ENCODE results near the gene MEF2C. TPM values are rescaled to one million over a fixed set of nuclear protein-coding genes. Genes with fewer than 3 reads are reported as not detected.

The MEF2C gene
- total RNA-seq, 1 experiment from 2014 or later: 1.7 TPM

- TF ChIP-seq OVOL2 (CRISPR knock-in tag; IDR thresholded peaks at IDR 0.05; ENCODE audit: borderline replicate concordance): no peak
- TF ChIP-seq ATF6 (CRISPR knock-in tag; IDR thresholded peaks at IDR 0.05): no peak
- TF ChIP-seq FOXK1 (CRISPR knock-in tag; IDR thresholded peaks at IDR 0.05): no peak
- TF ChIP-seq SP1 (CRISPR knock-in tag; conservative IDR thresholded peaks at IDR 0.05): no peak
Measured at GRCh38 chr5:88708682-88709398, 174.1 kb downstream of the MEF2C start (continued).

- no peaks in the 10 kb centered on the region for H3K9me3 Mint-ChIP-seq
Measured at GRCh38 chr5:88708021-88708420, 175.0 kb downstream of the MEF2C start.

GRCh38 chr5:88707216-88707965 is 175.6 kb downstream of the MEF2C start:
- DNase-seq (ENCODE audit: low spot score) (no peak), ATAC-seq (no peak)
- TF ChIP-seq TP53 (CRISPR knock-in tag; IDR thresholded peaks at IDR 0.05) (no peak), ZNF121 (CRISPR knock-in tag; IDR thresholded peaks at IDR 0.05) (no peak), ELF4 (CRISPR knock-in tag; IDR thresholded peaks at IDR 0.05; ENCODE audit: low read depth) (no peak), AFF4 (CRISPR knock-in tag; IDR thresholded peaks at IDR 0.05; ENCODE audit: borderline replicate concordance) (no peak), GRHL2 (CRISPR knock-in tag; IDR thresholded peaks at IDR 0.05; ENCODE audit: insufficient replicate concordance, severe bottlenecking) (no peak), ZNF425 (CRISPR knock-in tag; conservative IDR thresholded peaks at IDR 0.05) (no peak), FOXP4 (CRISPR knock-in tag; IDR thresholded peaks at IDR 0.05) (no peak)
- Mint-ChIP-seq H3K27me3 (ENCODE audit: low read depth) (no peaks in the 10 kb centered on the region; the same call in 1 of the 2 replicates), H3K4me3 (no peak overlapping the region), H3K36me3 (no peaks in the 10 kb centered on the region), H3K4me1 (peaks cover 32% of the 10 kb centered on the region), H3K27ac (no peak overlapping the region), H3K9me3 (no peaks in the 10 kb centered on the region)
- POLR2A ChIA-PET: interaction anchor here (0.6 kb wide), 1 partner anchor 388 kb away, joined by 7 read pairs; no protein-coding TSS in a partner anchor
- CTCF ChIA-PET: interaction anchor here (1.6 to 2.6 kb wide), 5 partner anchors 16 to 926 kb away, joined by 5 to 6 read pairs (median 5); no protein-coding TSS in a partner anchor

More at GRCh38 chr5:88708021-88708420, 175.0 kb downstream of the MEF2C start:
- DNase-seq (ENCODE audit: low spot score) (no peak), ATAC-seq (no peak)
- ChIA-PET CTCF (interaction anchor here (1.6 to 1.9 kb wide), 4 partner anchors 16 to 927 kb away, joined by 5 to 6 read pairs (median 6); no protein-coding TSS in a partner anchor), POLR2A (no interaction called here)
- H3K4me3 Mint-ChIP-seq: no peak overlapping the region
- H3K36me3 Mint-ChIP-seq: no peaks in the 10 kb centered on the region
- H3K27ac Mint-ChIP-seq: no peak overlapping the region
- no peak for TF ChIP-seq NR1H2 (CRISPR knock-in tag; IDR thresholded peaks at IDR 0.05)
- no peak for TF ChIP-seq ETV6 (CRISPR knock-in tag; IDR thresholded peaks at IDR 0.05)
- no peak for TF ChIP-seq ZNF671 (CRISPR knock-in tag; IDR thresholded peaks at IDR 0.05)
- no peak for TF ChIP-seq ZNF121 (CRISPR knock-in tag; IDR thresholded peaks at IDR 0.05)
- no peak for TF ChIP-seq GRHL2 (CRISPR knock-in tag; IDR thresholded peaks at IDR 0.05; ENCODE audit: insufficient replicate concordance, severe bottlenecking)
- no peak for TF ChIP-seq GTF2I (CRISPR knock-in tag; conservative IDR thresholded peaks at IDR 0.05)
- peaks cover 25% of the 10 kb centered on the region for H3K4me1 Mint-ChIP-seq
- H3K27me3 Mint-ChIP-seq (ENCODE audit: low read depth): no peaks in the 10 kb centered on the region; the same call in 1 of the 2 replicates
